Uterus (tissue), 2 donors: ENCODE data around the gene UBR1.
"Not testable (repeated sequence)": the region's sequence is repeated elsewhere in the genome, so short reads cannot be mapped to it uniquely, and the experiment has no call there.

Source experiments
- CTCF ChIP-seq, 4 experiments: fragments of 200-600 bp in 2 of 4; fragments of 450-650 bp in 2 of 4; sonication (generic) in 2 of 4; IDR thresholded peaks; one replicate each; pipeline ENCODE4 v1.5.1; 2016 to 2019; ENCODE audit warnings: antibody characterized with exemption in 4 of 4, mild to moderate bottlenecking in 2 of 4, moderate library complexity in 1 of 4
- POLR2A ChIP-seq, 2 donors: fragments of 450-650 bp; IDR thresholded peaks; one replicate each; pipeline ENCODE4 v1.6.1; 2016; ENCODE audit warnings: antibody characterized with exemption in 2 of 2, mild to moderate bottlenecking in 1 of 2, moderate library complexity in 1 of 2

- TF ChIP-seq CTCF, POLR2A (IDR thresholded peaks at IDR 0.05): not testable (repeated sequence)
These were observed 91.2 kb downstream of the UBR1 start for GRCh38 chr15:43014671-43015070.
